CD1c-positive myeloid dendritic cell (primary cell): Measurements from ENCODE around the gene PCBP3.
"Not testable (repeated sequence)": the region's sequence is repeated elsewhere in the genome, so short reads cannot be mapped to it uniquely, and the experiment has no call there.

Source experiments
- DNase-seq: peaks from one replicate; pipeline ENCODE4 v3.0.0-alpha.2; 2016; ENCODE audit errors: extremely low spot score

The PCBP3 gene

DNA sequence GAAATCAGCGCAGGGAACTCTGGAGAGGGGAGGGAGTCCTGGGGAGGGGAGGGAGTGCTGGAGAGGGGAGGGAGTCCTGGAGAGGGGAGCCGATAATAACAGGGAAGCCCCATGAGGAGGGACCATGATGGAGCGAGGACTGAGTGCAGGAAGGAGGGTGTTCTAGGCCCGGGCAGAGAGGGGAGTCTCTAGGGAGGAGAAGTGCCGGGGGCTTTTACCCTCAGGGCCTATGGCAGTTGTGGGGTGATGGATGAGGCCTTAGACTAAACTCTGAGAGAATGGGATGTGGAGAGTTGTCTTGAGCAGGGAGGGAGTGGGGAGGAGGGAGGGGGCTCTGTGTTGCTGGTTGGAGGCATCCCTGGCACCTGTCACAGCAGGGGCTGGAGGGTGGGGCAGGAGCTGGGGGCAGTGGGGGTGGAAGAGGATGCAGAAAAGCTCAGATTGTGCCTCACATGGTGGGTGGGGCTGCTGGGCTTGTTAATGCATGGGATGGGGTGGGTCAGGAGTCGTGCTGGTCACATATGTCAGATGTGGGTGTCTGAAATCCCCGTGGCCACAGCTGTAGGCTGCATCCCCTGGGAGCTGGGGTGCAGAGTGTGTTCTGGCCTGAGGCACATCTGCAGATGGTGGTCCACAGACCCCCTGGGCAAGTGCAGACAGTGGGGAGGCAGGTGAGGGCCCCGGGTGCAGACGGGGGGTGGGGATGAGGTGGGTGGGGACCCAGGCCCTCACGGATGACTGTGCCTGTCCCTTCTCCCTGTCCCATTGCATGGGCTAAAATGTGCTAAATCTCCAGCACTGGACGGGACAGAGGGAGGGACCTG lies 249.6 kb downstream of the PCBP3 start:
- no peak for DNase-seq

GRCh38 chr21:45893740-45894449 lies 250.4 kb downstream of the PCBP3 start:
- DNase-seq, result no peak

DNA sequence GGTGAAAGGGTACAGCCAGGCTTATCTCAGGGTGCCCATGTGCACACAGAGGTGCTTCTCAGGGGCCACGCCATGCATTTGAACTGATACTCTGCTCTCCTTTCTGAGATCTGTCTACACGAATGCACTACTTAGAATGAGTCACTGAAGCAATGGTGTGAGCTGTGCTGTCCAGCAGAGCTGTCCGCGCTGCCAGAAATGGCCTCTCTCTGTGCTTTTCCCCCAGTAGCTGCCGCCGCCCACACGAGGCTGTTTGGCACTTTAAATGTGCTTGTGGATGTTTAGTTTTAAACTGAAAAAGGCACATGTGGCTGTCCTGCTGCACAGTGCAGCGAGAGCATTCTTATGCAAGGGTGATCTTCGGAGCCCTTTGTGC lies 250.9 kb downstream of the PCBP3 start:
- DNase-seq, result no peak

DNA sequence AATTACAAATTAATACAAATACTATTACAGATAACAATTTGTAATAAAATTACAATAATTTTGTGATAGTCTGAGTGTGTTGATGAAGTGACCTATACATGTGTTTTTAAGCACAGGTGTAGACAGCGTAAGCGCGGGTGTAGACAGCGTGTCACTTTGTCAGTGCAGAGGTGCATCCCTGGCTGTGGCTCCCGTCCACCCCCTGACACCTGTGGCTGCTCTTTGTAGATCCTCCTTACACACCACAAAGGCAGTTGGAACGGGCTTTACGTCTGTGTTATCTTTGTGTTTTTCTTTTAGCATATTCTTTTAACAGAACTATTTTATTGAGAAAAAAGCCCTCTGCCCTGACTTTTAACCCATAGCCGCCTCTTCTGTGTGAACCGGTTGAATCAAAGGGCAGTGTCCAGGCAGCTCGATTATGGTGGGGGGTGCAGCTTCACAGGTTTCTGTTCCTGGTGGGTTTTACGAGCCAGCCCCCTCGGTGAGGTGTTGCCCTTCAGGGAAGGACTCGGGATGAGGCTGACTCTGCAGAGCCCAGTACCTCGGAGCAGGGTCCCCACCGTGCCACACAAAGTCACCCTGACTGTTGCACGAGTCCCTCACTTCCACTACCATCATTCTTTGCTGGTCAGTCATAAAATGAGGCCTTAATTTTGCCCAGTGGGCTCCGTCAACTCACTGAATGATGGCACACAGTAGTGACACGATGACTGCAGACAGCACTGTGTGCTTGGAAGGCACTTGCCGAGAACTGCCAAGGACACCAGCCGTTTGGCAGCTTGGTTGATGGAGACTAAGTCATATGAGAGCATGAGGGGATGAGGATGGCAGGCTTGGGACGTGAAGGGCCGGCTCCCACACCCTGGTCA lies 251.6 kb downstream of the PCBP3 start:
- no peak for DNase-seq

DNA sequence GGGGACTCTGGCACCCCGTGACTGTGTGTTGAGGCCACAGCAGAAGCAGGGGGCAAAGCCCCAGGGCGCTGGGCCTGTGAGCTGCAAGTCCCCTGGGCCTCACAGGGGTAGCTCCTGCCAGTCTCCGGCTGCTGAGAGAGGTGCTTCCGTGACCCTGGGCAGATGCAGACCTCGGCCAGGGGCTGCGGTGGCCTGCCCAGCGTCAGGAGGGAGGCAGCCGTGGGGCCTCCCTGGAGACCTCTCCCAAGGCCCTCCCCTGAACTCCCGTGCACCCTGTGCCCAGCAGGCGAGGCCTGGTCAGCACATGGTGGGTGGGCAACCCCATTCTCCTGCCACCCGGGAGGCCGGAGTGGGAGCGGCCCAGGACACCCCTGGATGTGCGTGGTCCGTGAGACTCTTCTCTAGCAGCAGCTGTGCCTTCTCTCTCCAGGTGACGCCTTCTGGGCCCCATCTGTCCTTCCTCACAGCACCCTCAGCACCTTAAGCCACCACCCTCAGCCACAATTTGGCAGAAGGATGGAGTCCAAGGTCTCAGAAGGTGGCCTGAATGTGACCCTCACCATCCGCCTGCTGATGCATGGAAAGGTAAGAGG lies 252.3 kb downstream of the PCBP3 start:
- no peak for DNase-seq

GRCh38 chr21:45896431-45896830 lies 252.9 kb downstream of the PCBP3 start:
- DNase-seq, result not testable (repeated sequence)

GRCh38 chr21:45897191-45898027 lies 253.9 kb downstream of the PCBP3 start:
- DNase-seq, result no peak

DNA sequence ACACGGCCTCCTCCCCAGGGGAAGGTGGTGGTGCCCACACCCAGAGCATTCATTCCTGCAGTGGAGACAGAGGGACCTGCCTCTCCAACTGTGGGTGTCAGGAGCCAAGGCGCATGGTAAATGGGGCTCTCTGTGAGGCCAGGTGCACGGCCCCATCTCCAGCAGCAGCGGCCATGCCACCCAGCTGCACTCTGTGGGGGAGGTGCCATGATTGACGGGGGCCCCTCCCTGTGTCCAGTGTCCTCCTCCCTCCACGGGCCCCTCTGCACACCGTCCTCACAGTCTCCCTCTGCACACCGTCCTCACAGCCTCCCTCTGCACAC lies 254.5 kb downstream of the PCBP3 start:
- no peak for DNase-seq

DNA sequence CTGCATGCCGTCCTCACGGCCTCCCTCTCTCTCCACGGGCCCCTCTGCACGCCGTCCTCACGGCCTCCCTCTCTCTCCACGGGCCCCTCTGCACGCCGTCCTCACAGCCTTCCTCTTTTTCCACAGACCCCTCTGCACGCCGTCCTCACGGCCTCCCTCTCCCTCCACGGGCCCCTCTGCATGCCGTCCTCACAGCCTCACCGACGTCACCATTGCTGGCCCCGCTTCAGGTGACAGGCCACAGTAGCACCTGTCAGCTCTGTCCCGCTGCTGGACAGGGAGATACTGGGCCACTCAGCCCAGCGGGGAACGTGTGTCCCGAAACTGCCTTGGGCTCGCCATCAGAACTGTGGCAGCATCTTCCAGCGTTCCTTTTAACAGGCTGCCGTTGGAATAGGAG lies 255.3 kb downstream of the PCBP3 start:
- no peak for DNase-seq

DNA sequence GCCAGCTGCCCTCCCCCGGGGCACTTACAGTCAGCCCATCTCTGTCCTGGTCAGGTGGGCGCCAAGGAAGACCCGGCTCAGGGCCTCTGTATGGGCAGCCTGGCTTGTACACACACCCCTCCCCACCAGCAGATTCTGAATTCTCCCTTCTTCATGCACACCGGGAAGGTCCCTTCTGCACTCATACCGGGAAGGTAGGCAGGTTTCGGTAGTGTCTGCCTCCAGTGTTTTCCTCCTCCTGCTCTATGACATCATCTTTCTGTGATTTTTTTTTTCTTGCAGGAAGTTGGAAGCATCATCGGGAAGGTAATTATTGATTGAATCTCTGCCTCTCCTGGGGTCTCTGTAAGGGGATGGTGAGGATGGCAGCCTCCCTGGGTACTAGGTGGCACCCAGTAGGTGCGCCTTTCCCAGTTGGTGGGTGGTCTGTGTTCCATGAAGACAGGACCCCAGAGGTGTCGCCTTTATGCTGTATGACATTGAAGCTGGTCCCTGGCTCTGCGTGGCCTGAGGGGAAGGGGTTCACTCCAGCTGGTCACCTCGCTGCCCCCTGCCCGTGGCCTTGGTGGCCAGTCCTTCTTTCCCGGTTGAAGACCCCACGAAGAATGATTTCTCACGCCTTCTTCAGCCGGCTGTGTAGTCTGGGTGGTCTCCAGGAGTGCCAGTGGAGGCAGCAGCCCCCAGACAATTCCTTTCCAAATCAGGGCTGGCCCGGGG lies 255.9 kb downstream of the PCBP3 start:
- DNase-seq, result no peak

DNA sequence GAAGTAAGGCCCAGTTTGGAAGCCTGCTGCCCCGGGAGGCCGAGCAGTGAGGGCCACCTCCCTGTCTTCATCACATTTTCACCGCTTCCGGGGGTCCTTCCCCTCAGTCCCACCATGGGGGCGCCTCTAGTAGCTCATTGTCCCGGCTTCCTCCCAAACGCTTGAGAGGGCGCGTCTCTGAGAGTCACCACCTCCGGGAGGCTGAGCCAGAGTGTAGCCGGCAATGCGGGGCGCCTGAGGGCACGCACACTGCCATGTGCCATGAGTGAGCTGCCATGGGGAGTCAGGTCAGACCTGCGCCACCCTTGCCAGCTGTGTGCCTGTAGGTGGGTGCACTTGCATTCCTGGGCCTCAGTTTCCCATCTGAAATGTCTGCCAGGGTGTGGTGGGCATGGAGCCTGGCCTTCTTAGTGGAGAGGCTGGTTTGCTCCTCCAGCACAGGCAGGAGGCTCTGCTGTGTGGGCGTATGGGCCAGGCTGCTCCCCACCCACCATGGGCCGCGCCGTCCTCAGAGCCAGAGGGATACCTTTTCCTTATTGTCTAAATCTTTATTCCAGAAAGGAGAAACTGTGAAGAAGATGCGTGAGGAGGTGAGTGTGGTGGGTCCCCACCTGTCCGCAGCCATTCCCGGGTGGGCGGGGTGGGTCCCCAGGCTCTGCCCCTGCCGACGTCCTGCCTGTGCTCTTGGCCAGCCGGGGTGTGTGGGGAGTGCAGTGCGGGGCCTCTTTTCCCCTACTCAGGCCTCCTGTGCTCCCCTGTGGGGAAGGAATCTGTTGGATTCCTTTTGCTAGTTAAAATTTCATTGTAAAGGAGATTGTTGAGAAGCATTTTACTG lies 256.7 kb downstream of the PCBP3 start:
- no peak for DNase-seq

- DNase-seq, result no peak
Measured at GRCh38 chr21:45901061-45901690, 257.7 kb downstream of the PCBP3 start.

DNA sequence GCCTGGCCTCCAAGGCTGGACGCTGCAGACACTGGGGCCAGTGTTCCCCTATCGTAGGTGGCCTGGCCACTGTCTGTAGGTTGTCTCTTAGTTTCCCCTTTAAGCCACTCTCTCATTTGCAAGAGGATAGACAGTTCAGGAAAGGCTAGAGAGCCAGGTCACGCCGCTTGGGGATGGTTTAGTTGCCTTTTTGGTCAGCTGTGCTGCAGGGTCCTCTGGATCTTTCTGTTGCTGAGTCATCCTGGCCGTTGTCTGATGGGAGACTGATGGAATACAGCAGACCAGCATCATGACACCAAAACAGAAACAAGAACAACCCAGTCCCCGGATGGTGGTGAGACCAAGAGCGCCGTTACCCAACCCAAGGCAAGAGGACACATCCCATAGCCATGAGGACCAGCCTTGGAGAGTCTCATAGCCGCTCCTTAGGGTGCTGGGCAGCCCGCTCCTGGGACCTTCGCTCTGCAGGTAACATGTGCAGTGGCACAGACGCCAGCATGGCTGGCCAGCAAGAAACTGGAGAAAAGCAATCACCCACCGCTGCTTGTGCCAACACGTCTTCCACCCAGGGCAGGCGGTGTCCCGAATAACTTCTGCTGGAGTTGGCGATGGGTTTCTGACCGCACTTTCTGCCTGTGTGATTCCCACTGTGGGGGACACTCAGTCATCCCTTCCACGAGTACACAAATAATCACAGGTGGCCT lies 258.9 kb downstream of the PCBP3 start:
- DNase-seq, result no peak

- DNase-seq, result no peak
Measured at GRCh38 chr21:45905196-45905595, 261.7 kb downstream of the PCBP3 start.

GRCh38 chr21:45906196-45906805 lies 262.8 kb downstream of the PCBP3 start:
- DNase-seq, result no peak

- DNase-seq, result no peak
Measured at GRCh38 chr21:45906859-45907258, 263.3 kb downstream of the PCBP3 start.

DNA sequence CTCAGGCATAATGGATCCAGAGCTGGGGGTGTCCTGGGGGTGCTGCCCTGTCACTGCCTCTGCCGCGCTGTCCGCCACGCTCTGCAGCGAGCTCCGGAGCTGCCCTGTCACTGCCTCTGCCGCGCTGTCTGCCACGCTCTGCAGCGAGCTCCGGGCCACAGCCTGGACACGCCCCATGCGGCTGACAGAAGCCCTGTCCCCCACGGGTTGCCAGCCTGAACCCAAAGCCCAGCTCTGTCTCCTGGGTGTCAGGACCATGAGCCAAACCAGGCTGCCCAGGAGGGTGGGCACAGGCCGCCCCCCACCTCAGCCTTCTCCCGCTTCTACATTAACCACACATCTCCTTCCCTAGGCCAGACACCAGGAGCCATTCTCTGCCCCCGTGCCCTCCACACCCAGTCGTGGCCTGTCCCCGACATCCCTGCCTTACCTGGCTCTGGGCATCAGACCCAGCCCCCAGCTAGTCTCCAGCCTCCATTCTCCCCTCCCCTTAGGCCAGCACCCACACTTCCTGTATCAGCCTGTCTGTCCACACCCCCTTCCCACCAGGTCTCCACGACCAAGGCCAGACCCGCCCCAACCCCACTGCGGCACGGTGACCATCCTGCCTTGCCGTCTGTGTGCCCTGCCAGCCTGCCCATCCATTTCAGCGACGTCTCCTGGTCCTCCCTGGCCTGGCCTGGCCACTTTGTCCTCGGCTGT lies 265.2 kb downstream of the PCBP3 start:
- no peak for DNase-seq
